IMR-90 (cell line): ENCODE results near the gene STK10.

Source experiments
- CTCF ChIP-seq: conservative IDR thresholded peaks from 2 replicates; pipeline ENCODE4 v1.5.1; 2012; ENCODE audit warnings: mild to moderate bottlenecking, low read depth, low read length, improper control_type of control experiment
- MAFK ChIP-seq: IDR thresholded peaks from 2 replicates; pipeline ENCODE4 v1.6.1; 2012; ENCODE audit warnings: low read depth, low read length, improper control_type of control experiment
- POLR2A ChIP-seq: IDR thresholded peaks from 2 replicates; pipeline ENCODE4 v1.6.1; 2012; ENCODE audit warnings: mild to moderate bottlenecking, low read depth, low read length
- RAD21 ChIP-seq: IDR thresholded peaks from 2 replicates; pipeline ENCODE4 v1.6.1; 2012; ENCODE audit warnings: low read length, improper control_type of control experiment
- SMC3 ChIP-seq: fragments of 150-350 bp; IDR thresholded peaks from 2 replicates; pipeline ENCODE4 v1.6.1; 2016; ENCODE audit warnings: low read depth, mild to moderate bottlenecking, antibody characterized with exemption, low read length, moderate library complexity

GRCh38 chr5:172166030-172166826 is 21.8 kb downstream of the STK10 start:
- no peak for TF ChIP-seq MAFK
- no peak for TF ChIP-seq CTCF
- no peak for TF ChIP-seq POLR2A
- TF ChIP-seq SMC3: no peak
- no peak for TF ChIP-seq RAD21
